OCI-LY1 (cell line): ENCODE measurements around the gene TMEM161B.

ENCODE experiments used
- CTCF ChIP-seq: fragments of 200-600 bp; sonication (generic), shearing (Covaris generic); IDR thresholded peaks from 2 replicates; pipeline ENCODE4 v1.5.1; 2017; ENCODE audit warnings: mild to moderate bottlenecking, antibody characterized with exemption, low read length, moderate library complexity, mixed read lengths
- EZH2 ChIP-seq: fragments of 200-600 bp; sonication (generic), shearing (Covaris generic); IDR thresholded peaks from 2 replicates; pipeline ENCODE4 v1.8.0; 2017; ENCODE audit warnings: borderline replicate concordance, mixed run types, mild to moderate bottlenecking, antibody characterized with exemption, low read length, moderate library complexity, mixed read lengths

- TF ChIP-seq CTCF (no peak), EZH2 (no peak)
Observed at GRCh38 chr5:88276378-88276777, 7.7 kb upstream of the TMEM161B start.
